OCI-LY1 (cell line): ENCODE measurements around the gene GGPS1.

Source experiments
- EZH2 ChIP-seq: fragments of 200-600 bp; sonication (generic), shearing (Covaris generic); IDR thresholded peaks from 2 replicates; pipeline ENCODE4 v1.8.0; 2017; ENCODE audit warnings: borderline replicate concordance, mixed run types, mild to moderate bottlenecking, antibody characterized with exemption, low read length, moderate library complexity, mixed read lengths
- TF ChIP-seq, protein P1 (sequence below): fragments of 200-600 bp; sonication (generic), shearing (Covaris generic); IDR thresholded peaks from 2 replicates; pipeline ENCODE4 v1.5.1; 2017; ENCODE audit warnings: mild to moderate bottlenecking, antibody characterized with exemption, low read length, moderate library complexity, mixed read lengths

DNA sequence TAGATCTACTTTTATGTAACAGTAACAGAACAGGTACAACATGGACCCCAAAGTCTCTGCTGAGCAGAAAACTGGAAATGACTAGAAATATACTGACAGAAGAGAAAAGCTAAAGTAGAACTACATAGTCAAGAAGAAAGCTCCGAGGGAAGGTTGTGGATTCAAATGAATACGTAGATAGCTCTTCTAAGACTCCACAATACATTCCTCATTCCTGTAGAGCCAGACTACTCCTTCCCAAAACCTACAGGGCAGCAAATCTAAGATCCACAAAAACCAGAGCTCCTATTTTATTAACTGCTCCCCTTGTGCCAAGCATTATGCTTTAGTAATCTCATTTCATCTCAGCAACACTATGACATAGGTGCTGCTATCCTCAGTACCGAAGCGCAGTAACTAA, 35.6 kb upstream of the GGPS1 start:
- TF ChIP-seq, protein P1, sequence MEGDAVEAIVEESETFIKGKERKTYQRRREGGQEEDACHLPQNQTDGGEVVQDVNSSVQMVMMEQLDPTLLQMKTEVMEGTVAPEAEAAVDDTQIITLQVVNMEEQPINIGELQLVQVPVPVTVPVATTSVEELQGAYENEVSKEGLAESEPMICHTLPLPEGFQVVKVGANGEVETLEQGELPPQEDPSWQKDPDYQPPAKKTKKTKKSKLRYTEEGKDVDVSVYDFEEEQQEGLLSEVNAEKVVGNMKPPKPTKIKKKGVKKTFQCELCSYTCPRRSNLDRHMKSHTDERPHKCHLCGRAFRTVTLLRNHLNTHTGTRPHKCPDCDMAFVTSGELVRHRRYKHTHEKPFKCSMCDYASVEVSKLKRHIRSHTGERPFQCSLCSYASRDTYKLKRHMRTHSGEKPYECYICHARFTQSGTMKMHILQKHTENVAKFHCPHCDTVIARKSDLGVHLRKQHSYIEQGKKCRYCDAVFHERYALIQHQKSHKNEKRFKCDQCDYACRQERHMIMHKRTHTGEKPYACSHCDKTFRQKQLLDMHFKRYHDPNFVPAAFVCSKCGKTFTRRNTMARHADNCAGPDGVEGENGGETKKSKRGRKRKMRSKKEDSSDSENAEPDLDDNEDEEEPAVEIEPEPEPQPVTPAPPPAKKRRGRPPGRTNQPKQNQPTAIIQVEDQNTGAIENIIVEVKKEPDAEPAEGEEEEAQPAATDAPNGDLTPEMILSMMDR: no peak
- TF ChIP-seq EZH2: no peak
